ENCODE measurements around the gene GPR55.

The GPR55 gene

DNA sequence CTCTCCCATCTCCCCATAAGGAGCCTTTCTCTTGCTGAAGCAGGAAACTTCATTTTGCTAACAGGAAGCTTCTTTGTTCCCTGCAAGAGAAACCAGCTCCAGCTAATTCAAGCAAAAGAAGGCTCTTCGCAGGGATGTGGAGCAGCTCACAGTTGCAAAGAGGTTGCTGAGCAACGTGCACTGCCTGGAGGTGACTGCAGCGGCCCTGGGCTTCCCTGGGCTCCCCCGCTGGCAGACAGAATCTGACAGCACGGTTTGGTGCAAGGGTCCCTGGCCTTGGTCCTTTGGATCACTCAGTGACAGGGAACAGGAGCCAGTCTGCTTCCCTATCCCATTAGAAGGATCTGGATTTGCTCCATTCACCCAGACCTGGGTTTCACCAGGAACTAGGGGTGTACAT is 25.8 kb downstream of the GPR55 start:
- no peaks in the 10 kb centered on the region for H3K36me3 ChIP-seq (replicated peaks)
- DNase-seq, result no peak
- in situ Hi-C loops (cut with HindIII; ENCODE audit: low pct_ligation_motif_present, low sequenced_read_pairs), result no loop called here
- no peak overlapping the region for H3K27ac ChIP-seq
- TF ChIP-seq, protein P1, sequence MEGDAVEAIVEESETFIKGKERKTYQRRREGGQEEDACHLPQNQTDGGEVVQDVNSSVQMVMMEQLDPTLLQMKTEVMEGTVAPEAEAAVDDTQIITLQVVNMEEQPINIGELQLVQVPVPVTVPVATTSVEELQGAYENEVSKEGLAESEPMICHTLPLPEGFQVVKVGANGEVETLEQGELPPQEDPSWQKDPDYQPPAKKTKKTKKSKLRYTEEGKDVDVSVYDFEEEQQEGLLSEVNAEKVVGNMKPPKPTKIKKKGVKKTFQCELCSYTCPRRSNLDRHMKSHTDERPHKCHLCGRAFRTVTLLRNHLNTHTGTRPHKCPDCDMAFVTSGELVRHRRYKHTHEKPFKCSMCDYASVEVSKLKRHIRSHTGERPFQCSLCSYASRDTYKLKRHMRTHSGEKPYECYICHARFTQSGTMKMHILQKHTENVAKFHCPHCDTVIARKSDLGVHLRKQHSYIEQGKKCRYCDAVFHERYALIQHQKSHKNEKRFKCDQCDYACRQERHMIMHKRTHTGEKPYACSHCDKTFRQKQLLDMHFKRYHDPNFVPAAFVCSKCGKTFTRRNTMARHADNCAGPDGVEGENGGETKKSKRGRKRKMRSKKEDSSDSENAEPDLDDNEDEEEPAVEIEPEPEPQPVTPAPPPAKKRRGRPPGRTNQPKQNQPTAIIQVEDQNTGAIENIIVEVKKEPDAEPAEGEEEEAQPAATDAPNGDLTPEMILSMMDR (IDR thresholded peaks at IDR 0.05; ENCODE audit: low read depth, low read length, missing control alignments), result no peak
- no peak overlapping the region for H3K4me3 ChIP-seq (ENCODE audit: low read depth, low read length)
- H3K27me3 ChIP-seq (replicated peaks), result peaks cover 8% of the 10 kb centered on the region

DNA sequence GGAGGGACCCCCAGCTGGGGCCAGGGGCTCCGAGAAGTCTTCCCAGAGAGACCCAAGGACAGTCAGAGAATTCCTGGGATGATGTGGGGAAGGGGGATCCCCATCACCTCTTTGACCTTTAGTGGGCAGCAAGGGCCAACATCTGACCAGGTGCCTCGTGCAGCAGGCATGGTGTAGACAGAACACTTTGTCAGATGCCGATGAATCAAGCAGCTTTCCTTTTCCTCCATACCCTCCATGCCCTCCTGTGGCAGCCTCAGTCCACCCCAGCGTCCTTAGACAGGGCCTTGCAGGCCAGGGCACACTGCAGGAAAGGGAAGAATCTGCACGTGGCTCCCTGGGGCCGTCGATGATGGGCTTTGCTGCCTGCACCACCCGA is 26.3 kb downstream of the GPR55 start:
- peaks cover 8% of the 10 kb centered on the region for H3K27me3 ChIP-seq (replicated peaks)
- TF ChIP-seq, protein P1 (IDR thresholded peaks at IDR 0.05; ENCODE audit: low read depth, low read length, missing control alignments), result no peak
- no peaks in the 10 kb centered on the region for H3K36me3 ChIP-seq (replicated peaks)
- H3K27ac ChIP-seq, result no peak overlapping the region
- in situ Hi-C loops (cut with HindIII; ENCODE audit: low pct_ligation_motif_present, low sequenced_read_pairs), result no loop called here
- no peak for DNase-seq
- H3K4me3 ChIP-seq (ENCODE audit: low read depth, low read length), result no peak overlapping the region

DNA sequence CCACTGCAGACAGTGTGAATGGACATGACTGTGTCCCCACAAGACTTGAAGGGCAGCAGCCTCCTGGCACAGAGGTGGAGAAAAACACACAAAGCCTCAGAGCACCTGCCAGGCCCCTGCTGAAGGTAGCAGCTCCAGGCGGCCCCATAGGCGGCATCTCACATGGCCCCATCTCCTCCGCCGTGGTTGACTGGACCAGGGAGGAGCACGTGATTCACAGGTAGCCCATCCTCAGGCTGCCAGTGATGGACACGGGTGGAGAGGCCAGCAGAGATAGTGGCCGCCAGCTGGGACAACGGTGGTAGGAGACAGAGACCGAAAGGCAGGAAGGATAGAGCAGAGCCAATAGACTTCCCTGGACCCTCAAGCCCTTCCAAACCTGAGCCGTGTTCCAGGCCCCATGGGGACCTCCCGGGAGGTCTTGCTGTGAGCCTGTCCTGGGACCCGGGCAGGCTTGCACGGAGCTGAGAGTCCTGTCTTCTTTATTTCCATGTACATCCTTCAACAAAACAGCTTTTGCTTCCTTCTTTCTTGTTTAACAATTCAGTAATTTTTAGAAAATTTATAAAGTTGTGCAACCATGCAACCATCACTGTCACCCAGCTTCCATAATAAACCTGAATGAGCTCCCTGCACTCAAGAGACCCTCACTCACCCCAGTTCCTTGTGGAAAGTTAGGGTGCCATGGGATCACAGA is 26.9 kb downstream of the GPR55 start:
- Histone ChIP-seq H3K27me3 (replicated peaks) (peaks cover 8% of the 10 kb centered on the region), H3K27ac (no peak overlapping the region), H3K4me3 (ENCODE audit: low read depth, low read length) (no peak overlapping the region), H3K36me3 (replicated peaks) (no peaks in the 10 kb centered on the region)
- in situ Hi-C loops (cut with HindIII; ENCODE audit: low pct_ligation_motif_present, low sequenced_read_pairs), result no loop called here
- TF ChIP-seq, protein P1 (IDR thresholded peaks at IDR 0.05; ENCODE audit: low read depth, low read length, missing control alignments), result no peak
- no peak for DNase-seq

DNA sequence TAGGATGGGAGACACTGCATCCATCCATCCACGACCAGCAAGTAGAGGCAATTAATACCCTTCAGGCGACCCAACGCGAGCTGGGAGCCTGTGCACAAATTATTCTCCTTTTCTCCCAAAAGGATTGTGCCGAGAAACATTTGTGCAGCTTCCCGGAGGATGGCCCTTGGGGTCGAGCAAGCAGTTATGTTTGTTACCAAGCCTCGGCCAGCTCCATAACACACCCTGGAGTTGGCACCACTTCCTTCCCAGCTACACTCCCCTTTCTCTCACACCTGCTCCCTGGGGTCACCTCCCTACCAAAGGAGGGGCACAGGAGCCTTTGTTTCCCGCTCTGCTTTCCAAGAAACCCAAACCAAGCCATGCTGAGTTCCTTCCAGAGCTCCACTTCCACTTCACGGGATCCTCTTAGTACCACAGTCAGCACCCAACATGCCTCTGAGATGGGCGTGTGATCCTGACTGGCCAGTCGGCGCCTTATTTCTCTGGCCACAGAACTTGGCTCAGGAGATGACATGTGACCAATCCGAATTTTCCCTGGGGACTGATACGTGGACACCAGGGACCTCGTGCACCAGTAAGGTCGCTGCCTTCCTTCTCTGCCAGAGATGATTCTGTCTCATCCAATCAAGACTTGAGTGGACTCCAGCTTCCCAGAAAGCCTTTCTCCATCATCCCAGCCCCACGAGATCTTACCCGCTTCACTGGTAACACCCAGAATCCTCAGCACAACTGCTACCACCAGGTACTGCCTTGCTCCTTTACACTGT is 28.5 kb downstream of the GPR55 start:
- TF ChIP-seq, protein P1 (IDR thresholded peaks at IDR 0.05; ENCODE audit: low read depth, low read length, missing control alignments), result no peak
- Histone ChIP-seq H3K36me3 (replicated peaks) (no peaks in the 10 kb centered on the region), H3K27ac (no peak overlapping the region), H3K27me3 (replicated peaks) (peaks cover 8% of the 10 kb centered on the region), H3K4me3 (ENCODE audit: low read depth, low read length) (no peak overlapping the region)
- no peak for DNase-seq
- in situ Hi-C loops (cut with HindIII; ENCODE audit: low pct_ligation_motif_present, low sequenced_read_pairs), result no loop called here

DNA sequence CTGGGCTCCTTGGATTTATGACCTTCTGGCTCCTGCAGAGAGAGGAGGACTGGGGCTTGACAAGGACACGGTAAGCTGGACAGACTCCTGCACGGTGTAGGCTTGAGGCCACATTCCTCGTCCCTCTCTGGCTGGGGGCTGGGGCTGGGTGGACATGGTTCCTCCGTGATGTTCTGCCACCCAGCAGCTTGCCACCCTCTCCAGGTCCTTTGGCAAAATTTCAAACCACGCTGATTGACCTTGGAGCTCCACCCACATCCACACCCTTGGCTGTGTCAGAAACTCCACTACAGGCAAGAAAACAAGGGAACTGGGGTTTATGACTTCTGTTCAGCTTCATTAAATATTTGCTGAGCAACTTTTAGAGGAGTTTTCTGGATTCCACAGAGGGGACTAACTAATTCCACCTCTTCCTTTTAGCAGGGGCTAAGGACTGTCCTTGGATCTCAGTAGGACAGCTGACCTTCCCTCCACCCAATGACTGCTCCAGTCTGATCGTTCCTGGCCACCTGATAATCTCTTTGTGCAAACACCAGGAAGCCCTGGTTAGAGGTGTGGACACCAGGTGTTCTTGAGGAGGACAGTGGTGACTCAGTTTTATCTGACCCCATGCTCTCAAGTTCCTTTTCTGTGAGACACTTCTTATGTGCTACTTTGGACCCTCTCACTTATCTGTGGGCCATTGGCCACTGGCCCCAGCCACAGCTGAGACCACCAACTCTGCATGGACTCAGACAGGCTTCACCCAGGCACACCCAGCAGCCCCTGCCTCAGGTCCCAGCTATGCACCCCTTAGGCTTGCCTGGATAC is 29.3 kb downstream of the GPR55 start:
- in situ Hi-C loops (cut with HindIII; ENCODE audit: low pct_ligation_motif_present, low sequenced_read_pairs), result no loop called here
- peaks cover 6% of the 10 kb centered on the region for H3K27me3 ChIP-seq (replicated peaks)

More for the DNA sequence above, 29.3 kb downstream of the GPR55 start:
- no peaks in the 10 kb centered on the region for H3K36me3 ChIP-seq (replicated peaks)
- no peak for DNase-seq
- no peak overlapping the region for H3K4me3 ChIP-seq (ENCODE audit: low read depth, low read length)
- no peak overlapping the region for H3K27ac ChIP-seq
- TF ChIP-seq, protein P1 (IDR thresholded peaks at IDR 0.05; ENCODE audit: low read depth, low read length, missing control alignments), result no peak

Measured in brain microvascular endothelial cell (primary cell).